ENCODE measurements around the gene SLC2A4RG. TPM values are rescaled to one million over a fixed set of nuclear protein-coding genes. Genes with fewer than 3 reads are reported as not detected.

SLC2A4RG gene
- total RNA-seq, 1 experiment from 2014 or later, result 169 TPM

- Mint-ChIP-seq H3K4me3 (ENCODE audit: low read depth, unreplicated experiment) (no peak overlapping the region), H3K27me3 (ENCODE audit: unreplicated experiment) (no peaks in the 10 kb centered on the region), H3K9me3 (ENCODE audit: low read depth, unreplicated experiment) (no peaks in the 10 kb centered on the region), H3K4me1 (ENCODE audit: low read depth, unreplicated experiment) (no peaks in the 10 kb centered on the region), H3K27ac (ENCODE audit: unreplicated experiment) (no peak overlapping the region), H3K36me3 (ENCODE audit: insufficient read depth, unreplicated experiment) (peaks cover 39% of the 10 kb centered on the region)
- DNase-seq, result no peak
- no peak for TF ChIP-seq CTCF (IDR thresholded peaks at IDR 0.05; ENCODE audit: unreplicated experiment)
- intact Hi-C loops (cut with micrococcal nuclease; ENCODE audit: unreplicated experiment), result no loop called here
- BruUV-seq (replicated peaks), result no TSS peak
- CTCF ChIA-PET, result no interaction called here
Observed at GRCh38 chr20:63744158-63744557, 4.6 kb downstream of the SLC2A4RG start.

- no peaks in the 10 kb centered on the region for H3K27me3 Mint-ChIP-seq (ENCODE audit: unreplicated experiment)
- TF ChIP-seq CTCF (IDR thresholded peaks at IDR 0.05; ENCODE audit: unreplicated experiment), result no peak
- no peaks in the 10 kb centered on the region for H3K9me3 Mint-ChIP-seq (ENCODE audit: low read depth, unreplicated experiment)
- intact Hi-C loops (cut with micrococcal nuclease; ENCODE audit: unreplicated experiment), result no loop called here
- BruUV-seq (replicated peaks), result no TSS peak
- no peak overlapping the region for H3K27ac Mint-ChIP-seq (ENCODE audit: unreplicated experiment)
- peaks cover 39% of the 10 kb centered on the region for H3K36me3 Mint-ChIP-seq (ENCODE audit: insufficient read depth, unreplicated experiment)
- H3K4me3 Mint-ChIP-seq (ENCODE audit: low read depth, unreplicated experiment), result no peak overlapping the region
- no peak for DNase-seq
- no peaks in the 10 kb centered on the region for H3K4me1 Mint-ChIP-seq (ENCODE audit: low read depth, unreplicated experiment)
- CTCF ChIA-PET, result no interaction called here
Observed at GRCh38 chr20:63744574-63745423, 5.2 kb downstream of the SLC2A4RG start.

GRCh38 chr20:63745424-63745805 is 5.8 kb downstream of the SLC2A4RG start:
- no TSS peak for BruUV-seq (replicated peaks)
- TF ChIP-seq CTCF (IDR thresholded peaks at IDR 0.05; ENCODE audit: unreplicated experiment), result no peak
- intact Hi-C loops (cut with micrococcal nuclease; ENCODE audit: unreplicated experiment), result no loop called here
- no peak for DNase-seq
- H3K27me3 Mint-ChIP-seq (ENCODE audit: unreplicated experiment), result no peaks in the 10 kb centered on the region
- H3K36me3 Mint-ChIP-seq (ENCODE audit: insufficient read depth, unreplicated experiment), result peaks cover 36% of the 10 kb centered on the region
- no peak overlapping the region for H3K4me3 Mint-ChIP-seq (ENCODE audit: low read depth, unreplicated experiment)
- no peak overlapping the region for H3K27ac Mint-ChIP-seq (ENCODE audit: unreplicated experiment)
- H3K9me3 Mint-ChIP-seq (ENCODE audit: low read depth, unreplicated experiment), result no peaks in the 10 kb centered on the region
- CTCF ChIA-PET, result no interaction called here
- no peaks in the 10 kb centered on the region for H3K4me1 Mint-ChIP-seq (ENCODE audit: low read depth, unreplicated experiment)

- Mint-ChIP-seq H3K36me3 (ENCODE audit: insufficient read depth, unreplicated experiment) (peaks cover 29% of the 10 kb centered on the region), H3K27ac (ENCODE audit: unreplicated experiment) (no peak overlapping the region), H3K27me3 (ENCODE audit: unreplicated experiment) (no peaks in the 10 kb centered on the region), H3K4me3 (ENCODE audit: low read depth, unreplicated experiment) (no peak overlapping the region), H3K4me1 (ENCODE audit: low read depth, unreplicated experiment) (no peaks in the 10 kb centered on the region), H3K9me3 (ENCODE audit: low read depth, unreplicated experiment) (no peaks in the 10 kb centered on the region)
- TF ChIP-seq CTCF (IDR thresholded peaks at IDR 0.05; ENCODE audit: unreplicated experiment), result no peak
- CTCF ChIA-PET, result no interaction called here
- intact Hi-C loops (cut with micrococcal nuclease; ENCODE audit: unreplicated experiment), result no loop called here
- no TSS peak for BruUV-seq (replicated peaks)
- no peak for DNase-seq
Observed at GRCh38 chr20:63745961-63746731, 6.6 kb downstream of the SLC2A4RG start.
